Hepatocyte (in vitro differentiated cells): ENCODE data around the gene MMP19.
"Not testable (repeated sequence)": the region's sequence is repeated elsewhere in the genome, so short reads cannot be mapped to it uniquely, and the experiment has no call there.

Experiments
- EZH2 ChIP-seq: fragments of 200-600 bp; sonication (generic); IDR thresholded peaks from 2 replicates; pipeline ENCODE4 v1.6.1; 2016; ENCODE audit warnings: antibody characterized with exemption, mild to moderate bottlenecking, borderline replicate concordance
- EZH2phosphoT487 ChIP-seq: fragments of 200-600 bp; sonication (generic); IDR thresholded peaks from one replicate; pipeline ENCODE4 v1.6.1; 2018; ENCODE audit warnings: antibody characterized with exemption, mild to moderate bottlenecking, low read depth, moderate library complexity; ENCODE audit not compliant: unreplicated experiment, severe bottlenecking
- TF ChIP-seq, protein P1 (sequence below): fragments of 200-600 bp; sonication (generic); IDR thresholded peaks from 2 replicates; pipeline ENCODE4 v1.5.1; 2016; ENCODE audit warnings: antibody characterized with exemption, mild to moderate bottlenecking; ENCODE audit not compliant: poor library complexity

DNA sequence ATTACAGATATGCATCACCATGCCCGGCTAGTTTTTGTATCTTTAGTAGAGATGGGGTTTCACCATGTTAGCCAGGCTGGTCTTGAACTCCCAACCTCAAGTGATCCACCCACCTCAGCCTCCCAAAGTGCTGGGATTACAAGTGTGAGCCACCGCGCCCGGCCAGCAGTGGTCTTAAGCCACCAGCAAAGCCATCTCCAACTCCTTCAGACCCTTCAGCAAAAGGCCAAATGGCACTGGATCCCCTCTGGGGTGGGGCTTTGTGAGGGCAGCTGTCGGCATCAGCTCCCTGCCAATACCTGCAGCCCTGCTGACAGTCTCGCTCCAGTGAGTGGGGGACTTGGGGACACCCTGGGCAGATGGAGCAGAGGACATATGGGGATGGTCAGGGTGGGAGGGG, 8.3 kb downstream of the MMP19 start:
- TF ChIP-seq, protein P1, sequence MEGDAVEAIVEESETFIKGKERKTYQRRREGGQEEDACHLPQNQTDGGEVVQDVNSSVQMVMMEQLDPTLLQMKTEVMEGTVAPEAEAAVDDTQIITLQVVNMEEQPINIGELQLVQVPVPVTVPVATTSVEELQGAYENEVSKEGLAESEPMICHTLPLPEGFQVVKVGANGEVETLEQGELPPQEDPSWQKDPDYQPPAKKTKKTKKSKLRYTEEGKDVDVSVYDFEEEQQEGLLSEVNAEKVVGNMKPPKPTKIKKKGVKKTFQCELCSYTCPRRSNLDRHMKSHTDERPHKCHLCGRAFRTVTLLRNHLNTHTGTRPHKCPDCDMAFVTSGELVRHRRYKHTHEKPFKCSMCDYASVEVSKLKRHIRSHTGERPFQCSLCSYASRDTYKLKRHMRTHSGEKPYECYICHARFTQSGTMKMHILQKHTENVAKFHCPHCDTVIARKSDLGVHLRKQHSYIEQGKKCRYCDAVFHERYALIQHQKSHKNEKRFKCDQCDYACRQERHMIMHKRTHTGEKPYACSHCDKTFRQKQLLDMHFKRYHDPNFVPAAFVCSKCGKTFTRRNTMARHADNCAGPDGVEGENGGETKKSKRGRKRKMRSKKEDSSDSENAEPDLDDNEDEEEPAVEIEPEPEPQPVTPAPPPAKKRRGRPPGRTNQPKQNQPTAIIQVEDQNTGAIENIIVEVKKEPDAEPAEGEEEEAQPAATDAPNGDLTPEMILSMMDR: not testable (repeated sequence)
- TF ChIP-seq EZH2phosphoT487, EZH2: not testable (repeated sequence)
